ENCODE results near the gene MGME1. TPM values are rescaled to one million over a fixed set of nuclear protein-coding genes. Genes with fewer than 3 reads are reported as not detected.

The MGME1 gene
- total and polyA plus RNA-seq, 2 of the 13 experiments (the other 11 are each of a cell fraction or from before 2014, with no cell fraction given): 36.7 to 66.6 TPM

- Histone ChIP-seq H3K4me2 (ENCODE audit: low read depth, low read length) (peak overlapping the region; percentile 95), H3K4me3 (replicated peaks in 1 of 3; ENCODE audit: insufficient read depth in 1 of 3, low read depth in 2 of 3, low read length in 3 of 3) (peak overlapping the region; percentile 11 to 58 (median 18); a peak in 5 of 6 replicates), H3K36me3 (replicated peaks in 1 of 2; ENCODE audit: control insufficient read depth in 1 of 2, insufficient read depth in 2 of 2, low read length in 2 of 2) (peaks cover 26 to 39% of the 10 kb centered on the region in 2 experiments), H4K20me1 (ENCODE audit: insufficient read depth, low read length) (peaks cover 97% of the 10 kb centered on the region), H2AFZ (ENCODE audit: low read length) (no peak overlapping the region), H3K27ac (ENCODE audit: extremely low read length, insufficient read depth, low read length) (peak overlapping the region; percentile 97), H3K4me1 (ENCODE audit: insufficient read depth, low read length) (peaks cover 100% of the 10 kb centered on the region), H3K9me3 (ENCODE audit: low read length) (no peaks in the 10 kb centered on the region), H3K79me2 (ENCODE audit: insufficient read depth, low read length) (peaks cover 99% of the 10 kb centered on the region), H3K9ac (ENCODE audit: insufficient read depth, low read depth, low read length) (peak overlapping the region; percentile 42), H3K27me3 (ENCODE audit: control insufficient read depth in 1 of 2, insufficient read depth in 2 of 2, low read length in 2 of 2) (no peaks in the 10 kb centered on the region)
- CTCF ChIA-PET (ENCODE audit: low intra/inter-chr PET ratio, low total read pairs): interaction anchor here (1.6 kb wide), 1 partner anchor 37 kb away, joined by 4 read pairs; no protein-coding TSS in a partner anchor
- ATAC-seq (peak; percentile 17), DNase-seq (ENCODE audit: low spot score) (peak; percentile 88), FAIRE-seq (peak; percentile 43)
- 12% methylated on average over 5 of the region's 5 CpGs for WGBS (ENCODE audit: low lambda C conversion rate)
- BruUV-seq (replicated peaks): no TSS peak
- intact Hi-C loops (cut with micrococcal nuclease; ENCODE audit: unreplicated experiment) (loop anchor here (1.0 to 2.0 kb wide), 2 partner anchors 10 to 38 kb away; partner anchors contain the start of gene SNX5), in situ Hi-C loops (cut with HindIII; ENCODE audit: extremely low pct_ligation_motif_present, low pct_unique_long_range_greater_than_20kb) (no loop called here)
- POLR2A ChIA-PET: interaction anchor here (0.6 to 8.2 kb wide), 14 partner anchors 10 to 389 kb away, joined by 3 to 114 read pairs (median 4); partner anchors contain the start of genes DSTN, MGME1, RRBP1 and SNX5
- peak; percentile 83; the same call in 1 of the 2 replicates for TF ChIP-seq HDAC2 (CRISPR knock-in tag; IDR thresholded peaks at IDR 0.05)
- TF ChIP-seq, protein P1, sequence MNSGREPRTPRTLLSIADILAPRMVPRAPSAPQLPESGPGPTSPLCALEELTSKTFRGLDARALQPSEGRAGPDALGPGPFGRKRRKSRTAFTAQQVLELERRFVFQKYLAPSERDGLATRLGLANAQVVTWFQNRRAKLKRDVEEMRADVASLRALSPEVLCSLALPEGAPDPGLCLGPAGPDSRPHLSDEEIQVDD (CRISPR knock-in tag; IDR thresholded peaks at IDR 0.05; ENCODE audit: borderline replicate concordance): no peak
- TF ChIP-seq, protein P2, sequence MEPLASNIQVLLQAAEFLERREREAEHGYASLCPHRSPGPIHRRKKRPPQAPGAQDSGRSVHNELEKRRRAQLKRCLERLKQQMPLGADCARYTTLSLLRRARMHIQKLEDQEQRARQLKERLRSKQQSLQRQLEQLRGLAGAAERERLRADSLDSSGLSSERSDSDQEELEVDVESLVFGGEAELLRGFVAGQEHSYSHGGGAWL (CRISPR knock-in tag; IDR thresholded peaks at IDR 0.05): no peak
- peak; percentile 26; the same call in 1 of the 2 replicates for TF ChIP-seq CBFB (CRISPR knock-in tag; IDR thresholded peaks at IDR 0.05)
- no peak for TF ChIP-seq XRCC5 (optimal IDR thresholded peaks at IDR 0.05; ENCODE audit: low read length)
- TF ChIP-seq ZNF614 (CRISPR knock-in tag; IDR thresholded peaks at IDR 0.05; ENCODE audit: borderline replicate concordance): peak; percentile 66; the same call in 1 of the 2 replicates
- 0 out of 2 replicates have a peak, but pooled peaks have one; percentile 3 for TF ChIP-seq ZNF501 (CRISPR knock-in tag; IDR thresholded peaks at IDR 0.05)
- 0 out of 2 replicates have a peak, but pooled peaks have one; percentile 43 for TF ChIP-seq ZNF580 (CRISPR knock-in tag; IDR thresholded peaks at IDR 0.05; ENCODE audit: borderline replicate concordance, low read depth)
- TF ChIP-seq ZNF615 (CRISPR knock-in tag; IDR thresholded peaks at IDR 0.05; ENCODE audit: borderline replicate concordance): no peak
- peak; percentile 83 for TF ChIP-seq MED8 (CRISPR knock-in tag; IDR thresholded peaks at IDR 0.05; ENCODE audit: insufficient replicate concordance)
- TF ChIP-seq, protein P3, sequence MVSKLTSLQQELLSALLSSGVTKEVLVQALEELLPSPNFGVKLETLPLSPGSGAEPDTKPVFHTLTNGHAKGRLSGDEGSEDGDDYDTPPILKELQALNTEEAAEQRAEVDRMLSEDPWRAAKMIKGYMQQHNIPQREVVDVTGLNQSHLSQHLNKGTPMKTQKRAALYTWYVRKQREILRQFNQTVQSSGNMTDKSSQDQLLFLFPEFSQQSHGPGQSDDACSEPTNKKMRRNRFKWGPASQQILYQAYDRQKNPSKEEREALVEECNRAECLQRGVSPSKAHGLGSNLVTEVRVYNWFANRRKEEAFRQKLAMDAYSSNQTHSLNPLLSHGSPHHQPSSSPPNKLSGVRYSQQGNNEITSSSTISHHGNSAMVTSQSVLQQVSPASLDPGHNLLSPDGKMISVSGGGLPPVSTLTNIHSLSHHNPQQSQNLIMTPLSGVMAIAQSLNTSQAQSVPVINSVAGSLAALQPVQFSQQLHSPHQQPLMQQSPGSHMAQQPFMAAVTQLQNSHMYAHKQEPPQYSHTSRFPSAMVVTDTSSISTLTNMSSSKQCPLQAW (CRISPR knock-in tag; IDR thresholded peaks at IDR 0.05): no peak
- no peak for TF ChIP-seq ZBTB25 (CRISPR knock-in tag; IDR thresholded peaks at IDR 0.05)
- no peak for TF ChIP-seq ZNF713 (CRISPR knock-in tag; IDR thresholded peaks at IDR 0.05)
- no peak for TF ChIP-seq ZNF766 (CRISPR knock-in tag; IDR thresholded peaks at IDR 0.05; ENCODE audit: borderline replicate concordance)
- TF ChIP-seq SOX6 (IDR thresholded peaks at IDR 0.05): no peak
- peak; percentile 64; the same call in 1 of the 2 replicates for TF ChIP-seq SOX6 (CRISPR knock-in tag; IDR thresholded peaks at IDR 0.05)
- no peak for TF ChIP-seq KAT8 (CRISPR knock-in tag; IDR thresholded peaks at IDR 0.05)
- TF ChIP-seq HNF4A (CRISPR knock-in tag; IDR thresholded peaks at IDR 0.05): peak; percentile 72
- TF ChIP-seq ZNF256 (CRISPR knock-in tag; conservative IDR thresholded peaks at IDR 0.05): no peak
- TF ChIP-seq SMC3 (IDR thresholded peaks at IDR 0.05; ENCODE audit: low read length): no peak
These were observed 10.2 kb upstream of the MGME1 start for GRCh38 chr20:17958373-17959256.

Data from HepG2 (cell line).